ENCODE measurements around the gene SPATA24.

GRCh38 chr5:139378101-139378825 lies 25.6 kb downstream of the SPATA24 start:
- TF ChIP-seq EP300 (conservative IDR thresholded peaks at IDR 0.05; ENCODE audit: poor library complexity, severe bottlenecking) (no peak), CTCF (IDR thresholded peaks at IDR 0.05; ENCODE audit: poor library complexity, severe bottlenecking) (no peak), POLR2AphosphoS5 (IDR thresholded peaks at IDR 0.05) (no peak), REST (IDR thresholded peaks at IDR 0.05; ENCODE audit: borderline replicate concordance) (no peak), EZH2 (IDR thresholded peaks at IDR 0.05; ENCODE audit: borderline replicate concordance, insufficient read depth, low read length, poor library complexity, severe bottlenecking) (no peak)

Data from neural cell (in vitro differentiated cells).